Astrocyte of the cerebellum (primary cell): ENCODE data around the gene PDE8B.

ENCODE experiments used
- DNase-seq: peaks from one replicate; pipeline ENCODE4 v3.0.0-alpha.2; 2011; ENCODE audit warnings: low read depth
- H3K4me3 ChIP-seq: 2 replicates; pipeline ENCODE4 v1.5.1; 2011; ENCODE audit warnings: mild to moderate bottlenecking, low read depth, low read length, moderate library complexity
- in situ Hi-C: cut with HindIII; loops from 2 replicates; pipeline ENCODE4 v1.10.0; 2017; ENCODE audit warnings: low sequenced_read_pairs
- TF ChIP-seq, protein P1 (sequence below): IDR thresholded peaks from 2 replicates; pipeline ENCODE4 v1.5.1; 2012; ENCODE audit warnings: low read length, low read depth, moderate library complexity, mild to moderate bottlenecking; ENCODE audit errors: missing control alignments

The PDE8B gene

DNA sequence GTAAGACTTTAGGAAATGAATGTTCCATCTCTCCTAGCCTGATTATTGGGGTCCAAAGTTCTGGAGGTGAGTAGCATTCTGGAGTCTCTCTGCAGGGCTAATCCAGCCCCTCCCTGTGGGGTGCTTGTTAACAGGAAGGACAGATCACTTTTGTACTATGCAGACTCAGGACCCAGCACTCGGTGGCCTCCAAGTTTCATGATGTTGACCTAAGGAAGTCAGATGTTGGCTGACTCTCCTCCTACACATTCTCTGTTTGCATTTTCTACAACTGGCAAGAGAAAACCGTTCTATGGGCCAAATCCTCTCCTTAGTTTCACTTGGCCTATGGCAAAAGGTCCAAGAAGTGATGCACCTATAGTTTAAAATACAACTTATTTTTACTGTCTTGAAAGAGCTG is 5.5 kb upstream of the PDE8B start:
- no peak for DNase-seq
- TF ChIP-seq, protein P1, sequence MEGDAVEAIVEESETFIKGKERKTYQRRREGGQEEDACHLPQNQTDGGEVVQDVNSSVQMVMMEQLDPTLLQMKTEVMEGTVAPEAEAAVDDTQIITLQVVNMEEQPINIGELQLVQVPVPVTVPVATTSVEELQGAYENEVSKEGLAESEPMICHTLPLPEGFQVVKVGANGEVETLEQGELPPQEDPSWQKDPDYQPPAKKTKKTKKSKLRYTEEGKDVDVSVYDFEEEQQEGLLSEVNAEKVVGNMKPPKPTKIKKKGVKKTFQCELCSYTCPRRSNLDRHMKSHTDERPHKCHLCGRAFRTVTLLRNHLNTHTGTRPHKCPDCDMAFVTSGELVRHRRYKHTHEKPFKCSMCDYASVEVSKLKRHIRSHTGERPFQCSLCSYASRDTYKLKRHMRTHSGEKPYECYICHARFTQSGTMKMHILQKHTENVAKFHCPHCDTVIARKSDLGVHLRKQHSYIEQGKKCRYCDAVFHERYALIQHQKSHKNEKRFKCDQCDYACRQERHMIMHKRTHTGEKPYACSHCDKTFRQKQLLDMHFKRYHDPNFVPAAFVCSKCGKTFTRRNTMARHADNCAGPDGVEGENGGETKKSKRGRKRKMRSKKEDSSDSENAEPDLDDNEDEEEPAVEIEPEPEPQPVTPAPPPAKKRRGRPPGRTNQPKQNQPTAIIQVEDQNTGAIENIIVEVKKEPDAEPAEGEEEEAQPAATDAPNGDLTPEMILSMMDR: no peak
- in situ Hi-C loops: no loop called here
- no peak overlapping the region for H3K4me3 ChIP-seq

DNA sequence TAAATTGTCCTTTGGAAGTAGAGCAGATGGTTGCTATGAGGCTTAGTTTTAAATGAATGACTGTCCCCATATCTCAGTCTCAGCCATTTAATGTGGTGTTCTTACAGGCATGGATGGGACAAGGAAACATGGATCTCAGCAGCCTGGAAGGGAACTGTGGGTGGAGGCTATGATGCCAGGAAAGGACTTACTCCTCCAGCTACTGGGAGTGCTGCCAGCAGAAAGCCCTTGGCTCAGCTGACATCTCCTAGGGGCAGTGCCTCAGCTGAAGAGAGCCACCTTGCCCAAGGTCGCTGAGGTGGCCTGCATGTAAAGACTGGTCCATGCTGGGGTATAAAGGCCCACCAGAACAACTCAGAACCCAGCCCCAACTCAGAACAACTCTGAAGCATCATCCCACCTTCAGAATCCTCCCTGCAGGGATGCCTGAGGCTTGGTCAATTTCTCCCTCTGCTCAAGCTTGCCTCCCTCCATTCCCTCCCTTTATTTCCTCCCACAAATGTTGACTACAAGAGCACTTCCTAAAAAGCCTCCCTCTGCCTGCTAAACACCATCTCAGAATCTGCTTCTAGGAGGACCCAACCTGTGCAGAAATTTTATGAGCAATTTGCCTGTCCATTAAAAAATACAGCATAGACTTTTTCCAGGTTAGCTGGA is 1.8 kb upstream of the PDE8B start:
- in situ Hi-C loops: no loop called here
- DNase-seq: no peak
- TF ChIP-seq, protein P1: no peak

DNA sequence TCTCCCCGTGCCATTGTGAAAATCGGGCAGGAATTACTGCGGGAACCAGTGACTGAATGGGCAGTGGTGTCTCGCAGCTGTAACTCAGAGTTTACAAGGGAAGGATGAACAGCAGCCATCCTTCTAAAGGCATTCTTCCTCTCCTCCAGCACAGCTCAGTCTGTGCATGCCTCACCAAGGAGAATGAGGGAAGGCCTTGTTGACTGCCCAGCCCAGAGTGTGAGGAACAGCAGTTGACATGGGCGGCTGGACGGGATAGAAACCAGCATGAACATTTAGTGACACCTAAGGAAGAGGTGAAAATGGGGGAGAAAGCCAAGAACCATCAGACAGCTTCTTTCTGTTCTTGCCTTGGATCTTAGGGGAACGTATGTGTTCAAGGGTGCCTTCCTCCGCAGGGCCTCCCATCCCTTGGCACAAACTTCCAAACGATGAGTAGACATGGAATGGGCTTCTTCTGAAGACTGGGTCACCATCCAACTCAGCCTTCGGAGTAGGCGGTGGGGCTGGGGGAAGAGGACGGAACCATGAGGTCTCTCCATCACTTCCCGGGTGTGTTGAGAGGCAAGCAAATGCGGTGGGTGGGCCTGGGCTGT is 887 bp upstream of the PDE8B start:
- H3K4me3 ChIP-seq: no peak overlapping the region
- TF ChIP-seq, protein P1: no peak
- DNase-seq: no peak
- in situ Hi-C loops: no loop called here

More for the DNA sequence above, 1.8 kb upstream of the PDE8B start:
- no peak overlapping the region for H3K4me3 ChIP-seq

DNA sequence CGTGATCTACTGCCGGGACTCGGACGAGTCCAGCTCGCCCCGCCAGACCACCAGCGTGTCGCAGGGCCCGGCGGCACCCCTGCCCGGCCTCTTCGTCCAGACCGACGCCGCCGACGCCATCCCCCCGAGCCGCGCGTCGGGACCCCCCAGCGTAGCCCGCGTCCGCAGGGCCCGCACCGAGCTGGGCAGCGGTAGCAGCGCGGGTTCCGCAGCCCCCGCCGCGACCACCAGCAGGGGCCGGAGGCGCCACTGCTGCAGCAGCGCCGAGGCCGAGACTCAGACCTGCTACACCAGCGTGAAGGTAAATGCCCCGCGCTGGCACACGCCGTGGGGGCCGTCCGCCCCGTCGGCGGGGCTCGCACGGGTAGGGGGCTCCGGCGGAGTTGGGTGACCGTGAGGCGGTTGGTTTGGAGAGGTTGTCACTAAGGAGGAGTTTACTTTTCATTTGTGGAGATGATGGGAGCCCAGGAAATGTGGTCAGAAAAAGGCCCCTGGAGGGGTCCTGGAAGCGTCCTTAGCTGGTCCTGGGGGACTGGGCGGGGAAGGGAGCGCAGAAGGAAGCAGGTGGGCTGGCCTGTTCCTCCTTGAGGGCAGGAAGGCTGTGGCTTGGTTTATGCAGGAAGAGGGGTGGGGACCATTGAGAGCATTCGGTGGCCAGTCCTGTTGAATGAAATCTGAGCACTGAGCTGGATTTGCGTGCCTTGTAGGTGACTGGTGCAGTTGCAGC is 647 bp downstream of the PDE8B start:
- TF ChIP-seq, protein P1: no peak
- peak overlapping the region; percentile 34 for H3K4me3 ChIP-seq
- in situ Hi-C loops: no loop called here
- DNase-seq: no peak

DNA sequence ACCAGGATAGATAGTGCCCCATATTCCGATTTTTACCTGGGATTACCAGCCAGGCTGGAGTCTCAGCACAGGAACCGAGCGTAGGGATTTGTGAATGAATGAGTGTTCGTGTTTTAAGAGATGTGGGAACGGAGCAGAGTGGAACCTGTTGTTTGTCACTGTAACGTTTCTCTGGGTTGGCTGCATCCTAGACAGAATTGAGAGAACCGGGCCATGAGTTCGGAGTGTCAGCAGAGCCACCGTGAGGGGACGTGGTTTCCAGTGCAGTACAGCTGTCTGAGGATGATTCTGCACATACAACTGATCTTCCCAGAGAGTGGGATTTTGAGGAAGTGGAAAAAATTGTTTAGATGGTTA is 1.2 kb downstream of the PDE8B start:
- DNase-seq: no peak
- TF ChIP-seq, protein P1: no peak
- in situ Hi-C loops: no loop called here
- peak overlapping the region; percentile 34 for H3K4me3 ChIP-seq

DNA sequence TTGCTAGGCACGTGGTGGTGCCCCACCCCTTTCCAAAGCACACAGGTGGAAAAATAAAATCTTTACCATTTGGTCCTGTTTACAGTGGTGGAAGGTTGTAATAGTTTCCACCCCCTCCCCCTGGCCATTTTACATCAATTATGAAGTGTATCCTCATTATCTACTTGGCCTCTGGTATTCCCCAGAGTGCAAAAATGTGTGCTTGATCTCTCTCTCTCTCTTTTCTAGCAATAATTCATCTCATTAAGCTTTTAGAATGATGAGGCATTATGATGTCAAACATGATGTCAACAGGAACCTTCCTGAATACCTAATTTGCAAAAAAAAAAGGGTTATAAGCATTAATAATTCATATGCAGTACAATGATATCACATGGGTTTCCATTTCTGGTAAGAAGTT is 3.1 kb downstream of the PDE8B start:
- in situ Hi-C loops: no loop called here
- no peak overlapping the region for H3K4me3 ChIP-seq
- DNase-seq: no peak
- TF ChIP-seq, protein P1: no peak
